HG03354 (cell line): ENCODE measurements around the gene EFCAB8.

Source experiments
- ATAC-seq: cut with Tn5 transposase; IDR thresholded peaks from one replicate; pipeline ENCODE4 v1.9.1; 2021; ENCODE audit warnings: mild to moderate bottlenecking; ENCODE audit not compliant: unreplicated experiment, poor library complexity, severe bottlenecking

EFCAB8 gene

DNA sequence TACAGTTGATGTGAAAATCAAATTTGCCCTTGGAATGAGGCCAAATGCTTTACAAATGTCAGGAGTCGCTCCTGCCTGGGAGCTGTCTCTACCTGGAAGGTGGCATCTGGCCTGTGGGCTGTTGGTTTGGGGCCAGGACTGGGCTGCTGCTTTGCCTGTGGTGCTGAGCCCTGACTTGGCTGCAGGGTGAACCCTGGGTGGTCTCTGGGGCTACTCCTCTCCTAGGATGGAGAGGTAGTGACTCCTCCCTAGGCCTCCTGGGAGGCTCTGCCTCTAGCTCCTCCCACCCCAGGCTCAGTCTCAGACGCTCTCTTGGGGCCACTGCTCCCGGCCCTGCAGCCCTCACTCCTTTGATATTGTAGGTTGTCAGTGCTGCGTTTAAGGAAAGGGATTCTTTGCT, 47.5 kb downstream of the EFCAB8 start:
- no peak for ATAC-seq

DNA sequence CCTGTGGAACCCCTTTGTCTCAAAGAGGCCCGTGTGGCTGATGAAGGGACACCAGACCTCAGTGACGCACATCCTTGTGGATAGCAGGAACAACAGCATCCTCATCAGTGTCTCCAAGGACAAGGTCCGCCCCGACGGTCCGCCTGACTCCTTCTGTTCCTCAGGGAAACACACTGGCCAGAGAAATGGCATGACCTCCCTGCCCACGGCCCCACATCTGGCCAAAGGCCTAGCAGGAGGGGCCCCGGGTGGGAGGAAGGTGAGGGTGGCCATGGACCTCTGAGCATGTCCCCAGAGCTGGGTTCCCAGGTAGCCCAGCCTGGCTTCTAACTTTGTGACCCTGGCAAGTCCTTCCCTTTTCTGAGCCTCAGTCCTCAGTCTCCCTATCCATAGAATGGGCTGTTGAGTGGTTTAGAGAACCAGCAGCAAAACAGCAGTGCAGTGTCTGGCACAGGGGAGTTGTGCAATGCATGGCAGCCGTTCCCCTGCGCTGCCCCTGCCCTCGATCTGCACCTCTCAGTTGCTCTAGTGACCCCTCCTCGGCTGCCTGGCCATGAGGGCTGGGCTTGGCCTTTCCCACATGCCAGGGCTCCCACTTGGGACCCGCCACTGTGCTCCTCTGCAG, 48.3 kb downstream of the EFCAB8 start:
- ATAC-seq, result no peak

DNA sequence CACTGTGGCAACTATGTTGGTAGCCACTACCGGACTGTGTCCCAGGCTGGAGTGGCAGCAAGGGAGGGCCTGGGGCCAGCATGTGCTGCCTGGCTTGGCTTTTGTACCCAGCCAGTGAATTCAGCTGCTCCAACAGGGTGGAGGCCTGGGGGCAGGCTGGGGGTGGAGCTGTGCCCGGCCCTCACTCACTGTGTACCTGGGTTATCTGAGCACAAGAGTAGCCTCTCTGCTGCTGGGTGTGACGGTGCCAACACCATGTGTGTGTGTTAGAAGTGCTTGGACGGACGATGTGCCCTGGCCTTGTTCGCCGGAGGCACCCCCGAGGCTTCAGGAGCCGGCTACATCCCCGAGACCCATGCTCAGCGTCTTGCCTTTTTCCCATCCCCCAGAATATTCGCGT, 49.2 kb downstream of the EFCAB8 start:
- no peak for ATAC-seq

DNA sequence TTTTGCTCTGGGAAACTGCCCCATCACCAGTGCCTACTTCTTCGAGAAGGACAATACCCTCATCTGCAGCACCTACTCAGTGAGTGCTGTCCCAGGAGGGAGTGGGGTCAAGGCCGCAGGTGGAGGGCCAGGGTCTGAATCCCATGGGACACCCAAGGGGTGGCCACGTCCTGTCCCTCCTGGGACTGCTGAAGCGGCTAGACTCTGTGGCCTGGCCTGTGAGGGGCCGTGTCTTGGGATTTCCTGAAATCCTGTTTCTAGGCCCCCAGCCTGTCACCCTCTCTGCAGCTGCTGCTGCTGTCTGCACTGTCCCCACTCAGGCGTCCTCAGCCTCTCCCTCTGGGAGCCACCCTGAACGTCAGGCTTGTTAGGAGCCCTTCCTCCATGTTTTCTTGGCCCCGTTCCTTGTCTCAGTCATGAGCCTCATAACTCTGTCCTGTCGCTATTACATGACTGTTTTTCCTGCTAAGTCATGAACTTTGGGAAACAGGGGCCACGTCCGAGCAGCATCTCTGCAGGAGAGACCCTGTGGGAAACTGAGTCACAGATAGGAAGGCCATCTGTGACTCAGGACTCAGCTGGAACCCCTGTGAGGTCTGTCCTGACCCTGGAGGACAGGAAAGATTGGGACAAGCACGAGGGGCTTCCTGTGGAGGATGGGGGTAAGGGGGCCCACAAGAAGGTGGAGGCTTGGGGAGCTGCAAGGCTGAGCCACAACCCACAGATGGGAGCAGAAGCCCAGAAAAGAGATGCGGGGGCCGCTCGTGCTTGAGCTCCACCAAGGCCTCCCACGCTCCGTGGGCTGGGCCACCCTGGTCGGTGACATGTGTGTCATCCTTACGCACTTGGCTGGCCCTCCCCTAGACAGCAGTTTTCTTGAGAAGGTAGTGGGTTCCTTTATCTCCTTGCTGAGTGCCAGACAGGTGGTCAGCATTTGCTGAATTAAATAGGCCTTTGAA, 49.9 kb downstream of the EFCAB8 start:
- ATAC-seq, result no peak

DNA sequence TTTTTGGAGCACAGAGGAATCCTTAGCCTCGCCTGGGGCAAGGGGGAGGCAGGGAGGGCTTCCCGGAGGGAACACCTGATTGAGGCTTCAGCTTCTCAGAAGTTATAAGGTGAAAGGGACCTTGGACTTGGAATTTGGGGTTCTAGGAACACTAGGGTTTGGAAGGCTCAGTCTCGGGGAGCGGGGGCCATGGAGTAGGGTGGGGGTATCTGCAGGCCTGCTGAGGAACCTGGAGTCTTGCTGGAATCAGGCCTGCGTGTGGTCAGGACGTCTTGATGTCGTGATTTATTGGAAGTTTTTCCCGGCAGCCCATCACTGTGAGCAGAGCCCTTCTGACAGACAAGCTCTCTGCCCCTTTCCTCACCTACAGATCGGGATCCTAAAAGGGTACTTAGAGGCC, 50.7 kb downstream of the EFCAB8 start:
- no peak for ATAC-seq

DNA sequence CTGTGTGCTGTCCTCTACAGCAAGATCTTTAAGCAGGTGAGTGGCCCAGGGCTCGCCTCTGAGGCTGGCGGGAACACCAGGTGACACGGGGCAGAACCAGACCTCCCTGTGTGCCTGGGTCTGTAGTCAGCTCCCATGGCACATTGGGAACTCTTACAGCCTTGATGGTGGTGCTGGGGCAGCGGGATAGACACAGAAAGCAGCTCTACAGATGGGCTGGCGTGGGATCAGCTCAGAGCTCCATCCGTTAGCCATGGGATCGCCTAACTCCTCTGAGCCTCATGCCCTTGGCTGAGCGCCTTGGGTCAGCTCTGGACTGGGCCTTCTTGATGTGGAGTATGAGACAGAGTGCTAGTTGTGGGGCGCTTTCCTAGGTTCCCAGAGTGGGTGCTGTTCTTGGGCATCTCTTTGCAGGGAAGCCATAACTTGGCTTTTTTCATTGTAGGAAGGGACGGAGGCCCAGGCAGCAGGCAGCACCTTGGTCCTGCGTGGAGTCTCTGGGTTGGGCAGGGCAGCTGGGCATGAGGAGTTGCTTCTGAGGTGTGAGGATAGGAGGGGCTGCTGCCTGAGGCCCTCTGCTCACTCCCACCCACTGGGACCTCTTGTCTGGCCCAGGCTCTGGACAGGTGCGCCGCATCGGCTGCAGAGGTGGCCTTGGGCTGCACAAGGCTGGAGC, 51.3 kb downstream of the EFCAB8 start:
- no peak for ATAC-seq

DNA sequence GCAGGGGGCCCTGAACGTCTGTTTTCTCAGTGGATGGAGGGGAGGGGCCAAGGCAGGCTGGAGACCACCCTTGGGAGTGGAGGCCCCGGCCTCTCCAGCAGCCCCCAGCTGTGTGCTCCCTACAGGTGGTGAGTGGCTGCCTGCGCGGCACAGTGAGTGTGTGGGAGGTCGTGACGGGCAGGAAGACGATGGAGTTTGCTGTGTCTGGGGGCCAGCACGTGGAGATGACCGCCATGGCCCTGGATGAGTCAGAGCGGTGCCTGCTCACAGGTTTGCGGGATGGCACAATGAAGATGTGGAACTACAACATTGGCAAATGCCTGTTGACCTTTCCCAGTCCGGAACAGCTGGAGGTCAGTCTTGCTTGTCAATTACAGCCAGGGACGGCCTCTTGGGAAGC, 52.6 kb downstream of the EFCAB8 start:
- no peak for ATAC-seq

DNA sequence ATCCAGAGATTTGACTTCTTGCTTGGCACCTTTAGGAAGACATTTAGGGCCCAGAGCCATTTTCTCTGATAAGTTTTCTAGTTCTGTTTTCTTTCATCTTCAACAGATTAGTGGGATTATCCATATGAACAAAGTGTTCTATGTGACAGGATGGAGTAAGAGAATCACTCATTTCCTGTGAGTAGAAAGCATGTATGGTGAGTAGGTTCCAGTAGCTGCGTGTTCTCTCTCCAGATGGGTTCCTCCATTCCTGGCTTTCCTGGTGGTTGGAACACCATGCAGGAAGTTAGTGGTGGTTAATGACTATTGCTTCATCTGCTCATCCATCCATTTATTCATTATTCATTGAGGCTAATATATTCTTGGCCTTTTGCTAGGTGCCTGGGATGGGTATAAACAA, 54.0 kb downstream of the EFCAB8 start:
- no peak for ATAC-seq

DNA sequence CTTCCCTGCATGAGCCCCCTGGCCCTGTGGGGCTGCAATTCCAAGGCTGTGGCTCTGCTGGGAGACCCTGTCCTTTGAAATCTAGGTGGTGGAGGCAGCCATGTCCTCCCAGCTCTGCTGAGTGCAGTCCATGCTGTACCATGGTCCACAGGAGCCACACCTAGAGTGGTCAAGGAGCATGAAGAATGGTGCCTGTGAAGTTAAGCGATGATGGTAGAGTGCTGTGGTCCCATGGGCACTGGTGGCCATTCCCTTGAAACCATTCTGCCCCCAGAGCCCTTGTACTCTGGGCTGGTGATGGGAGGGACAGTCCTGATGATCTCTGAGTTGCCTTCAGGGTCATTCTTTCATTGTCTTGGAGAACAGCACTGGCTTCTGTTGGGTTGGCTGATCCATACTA, 55.3 kb downstream of the EFCAB8 start:
- ATAC-seq, result no peak

DNA sequence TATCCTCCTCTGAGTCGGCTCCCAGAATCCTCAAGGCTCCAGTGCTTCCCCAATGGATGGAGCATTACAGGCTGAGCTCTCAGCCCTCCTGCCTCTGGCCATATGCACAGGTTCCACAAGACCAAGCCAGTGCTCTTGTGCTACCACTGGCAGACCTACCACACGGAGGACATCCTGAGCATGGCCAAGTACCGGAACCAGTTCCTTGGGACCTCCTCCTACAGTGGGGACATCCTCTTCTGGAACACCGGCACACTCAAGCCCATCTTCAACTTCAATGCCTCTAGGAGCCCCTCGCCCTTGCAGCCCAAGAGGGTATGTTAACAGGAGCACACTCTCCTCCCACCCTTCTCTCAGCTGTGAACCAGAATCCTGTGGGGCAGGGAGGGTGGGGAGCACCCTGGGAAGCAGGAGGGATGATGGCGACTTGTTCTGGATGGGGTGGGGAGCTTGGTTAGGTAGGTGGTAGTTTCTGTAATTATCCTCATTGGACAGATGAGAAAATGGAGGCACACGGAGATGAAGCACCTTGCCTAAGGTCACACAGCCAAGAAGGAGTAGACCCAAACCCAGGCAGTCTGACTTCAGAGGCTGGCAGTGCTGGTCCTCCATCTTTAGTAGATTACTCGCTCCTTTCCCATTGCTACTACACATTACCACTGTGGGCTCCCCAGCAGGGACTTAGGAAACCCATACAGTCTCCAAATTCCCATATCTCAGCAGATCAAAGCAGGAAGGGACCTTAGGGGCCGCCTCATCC, 58.6 kb downstream of the EFCAB8 start:
- ATAC-seq, result no peak

DNA sequence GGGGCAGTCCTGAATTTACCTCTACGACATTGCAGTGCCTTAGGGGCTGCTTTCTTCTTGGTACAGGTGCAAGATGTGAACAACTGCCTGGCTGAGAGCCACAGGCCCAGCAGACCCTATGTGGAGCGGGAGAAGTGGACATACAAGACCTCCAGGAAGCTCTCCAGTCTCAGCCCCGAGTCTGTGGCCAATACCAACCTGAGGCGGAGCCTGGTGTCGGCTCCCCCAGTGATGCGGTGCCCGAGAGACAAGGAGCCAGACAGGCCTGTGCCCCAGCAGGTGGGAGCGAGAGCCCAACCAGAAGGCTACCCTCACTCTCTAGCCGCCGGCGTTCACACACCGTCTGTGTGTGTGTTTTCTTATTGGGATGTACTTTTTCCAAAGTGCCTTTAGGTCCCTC, 59.6 kb downstream of the EFCAB8 start:
- ATAC-seq, result no peak

DNA sequence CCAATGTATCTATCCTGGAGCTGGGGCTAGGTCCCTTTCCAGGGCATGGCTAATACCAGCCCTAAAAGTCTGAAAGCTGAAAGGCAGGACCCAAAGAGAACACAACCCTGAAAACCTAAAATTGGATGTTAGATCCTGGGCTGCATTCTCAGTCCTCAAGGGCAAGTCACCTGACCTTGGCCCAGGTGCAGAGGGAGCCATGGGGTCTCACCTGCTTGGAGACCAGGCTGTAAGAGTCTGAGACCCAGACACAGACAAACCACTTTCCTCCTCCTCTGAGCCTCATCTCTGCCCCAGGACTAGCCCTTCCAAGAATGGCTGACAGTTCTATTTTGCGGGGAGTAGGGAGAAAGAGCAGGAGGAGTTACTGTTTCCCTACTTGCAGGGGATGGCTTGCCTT, 60.0 kb downstream of the EFCAB8 start:
- no peak for ATAC-seq

DNA sequence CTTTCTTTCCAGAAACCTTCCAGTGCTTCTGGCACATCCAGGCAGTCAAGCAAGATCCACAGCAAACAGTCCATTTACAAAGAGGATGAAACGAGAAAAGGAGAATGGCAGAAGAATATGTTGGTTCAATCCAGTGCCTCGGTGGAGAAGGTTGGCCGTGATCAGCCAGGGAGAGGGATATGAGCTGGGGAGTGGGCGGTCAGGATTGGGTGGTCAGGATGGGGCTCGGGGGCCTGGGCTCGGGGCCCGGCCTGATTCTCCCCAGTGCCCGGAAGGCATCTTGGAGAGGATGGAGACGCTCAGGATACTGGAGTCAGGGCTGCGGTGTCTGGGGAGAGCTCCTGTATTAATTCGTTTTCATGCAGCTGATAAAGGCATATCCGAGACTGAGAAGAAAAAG, 61.3 kb downstream of the EFCAB8 start:
- ATAC-seq, result no peak

DNA sequence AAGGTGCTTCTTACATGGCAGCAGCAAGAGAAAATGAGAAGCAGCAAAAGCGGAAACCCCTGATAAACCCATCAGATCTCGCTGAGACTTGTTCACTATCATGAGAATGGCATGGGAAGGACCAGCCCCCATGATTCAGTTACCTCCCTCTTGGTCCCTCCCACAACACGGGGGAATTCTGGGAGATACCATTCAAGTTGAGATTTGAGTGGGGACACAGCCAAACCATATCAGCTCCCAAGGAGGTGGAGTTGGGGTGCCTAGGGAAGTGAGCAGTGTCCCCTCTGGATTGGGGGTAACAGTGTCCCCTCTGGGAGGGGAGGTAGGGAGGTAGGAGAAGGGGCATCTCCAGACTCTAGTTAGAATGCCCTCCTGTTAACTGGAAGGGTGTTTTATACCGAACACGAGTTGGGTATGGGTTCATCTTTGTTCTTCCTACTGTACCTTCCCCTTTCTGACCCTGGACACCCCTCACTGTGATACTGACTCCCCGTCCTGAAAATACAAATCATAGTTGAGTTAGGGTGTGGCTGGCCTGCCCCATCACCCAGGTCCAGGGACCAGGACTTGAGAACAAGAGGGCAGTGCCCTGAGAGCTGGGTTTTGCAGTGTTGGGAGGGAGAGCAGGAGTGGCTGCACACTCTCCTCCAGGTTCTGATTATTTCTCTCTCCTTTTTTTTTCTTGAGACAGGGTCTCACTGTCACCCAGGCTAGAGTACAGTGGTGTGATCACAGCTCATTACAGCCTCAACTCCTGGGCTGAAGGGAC, 62.0 kb downstream of the EFCAB8 start:
- ATAC-seq, result no peak

DNA sequence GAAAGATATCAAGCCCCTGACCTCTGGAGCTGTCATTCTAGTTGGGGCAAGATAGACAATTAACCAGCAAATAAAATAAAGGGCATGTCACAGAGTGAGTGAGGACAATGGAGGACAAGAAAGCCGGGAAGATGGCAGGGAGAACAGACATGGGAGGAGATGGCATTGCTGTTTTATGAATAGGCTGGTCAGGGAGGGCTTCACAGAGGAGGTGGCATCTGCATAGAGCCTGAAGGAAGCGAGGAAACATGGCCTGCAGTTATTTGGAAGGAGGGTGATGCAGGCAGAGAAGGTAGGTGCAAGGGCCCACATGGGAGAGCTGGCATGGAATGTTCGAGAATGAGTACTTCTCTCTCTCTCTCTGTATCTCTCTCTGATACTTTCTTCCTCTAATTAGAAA, 63.7 kb downstream of the EFCAB8 start:
- no peak for ATAC-seq

DNA sequence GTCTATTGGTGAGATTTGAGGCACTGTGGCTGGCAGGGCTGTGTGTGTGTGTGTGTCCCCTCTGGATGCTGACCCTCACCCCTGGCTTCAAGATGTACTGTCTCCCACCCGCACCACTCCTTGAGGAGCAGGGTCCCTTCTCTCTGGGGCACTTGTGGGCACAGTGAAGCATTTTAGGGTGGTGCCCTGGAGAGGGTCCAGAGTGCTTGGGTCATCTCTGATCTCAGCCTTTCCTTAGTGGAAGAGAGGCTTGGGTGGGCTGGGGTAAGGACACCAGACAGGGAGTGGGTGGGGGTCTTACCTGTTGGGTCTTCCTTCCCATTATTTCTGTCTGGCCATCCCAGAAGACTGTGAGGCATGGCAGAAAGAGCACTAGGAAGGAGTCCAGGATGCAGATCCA, 66.1 kb downstream of the EFCAB8 start:
- ATAC-seq, result no peak

DNA sequence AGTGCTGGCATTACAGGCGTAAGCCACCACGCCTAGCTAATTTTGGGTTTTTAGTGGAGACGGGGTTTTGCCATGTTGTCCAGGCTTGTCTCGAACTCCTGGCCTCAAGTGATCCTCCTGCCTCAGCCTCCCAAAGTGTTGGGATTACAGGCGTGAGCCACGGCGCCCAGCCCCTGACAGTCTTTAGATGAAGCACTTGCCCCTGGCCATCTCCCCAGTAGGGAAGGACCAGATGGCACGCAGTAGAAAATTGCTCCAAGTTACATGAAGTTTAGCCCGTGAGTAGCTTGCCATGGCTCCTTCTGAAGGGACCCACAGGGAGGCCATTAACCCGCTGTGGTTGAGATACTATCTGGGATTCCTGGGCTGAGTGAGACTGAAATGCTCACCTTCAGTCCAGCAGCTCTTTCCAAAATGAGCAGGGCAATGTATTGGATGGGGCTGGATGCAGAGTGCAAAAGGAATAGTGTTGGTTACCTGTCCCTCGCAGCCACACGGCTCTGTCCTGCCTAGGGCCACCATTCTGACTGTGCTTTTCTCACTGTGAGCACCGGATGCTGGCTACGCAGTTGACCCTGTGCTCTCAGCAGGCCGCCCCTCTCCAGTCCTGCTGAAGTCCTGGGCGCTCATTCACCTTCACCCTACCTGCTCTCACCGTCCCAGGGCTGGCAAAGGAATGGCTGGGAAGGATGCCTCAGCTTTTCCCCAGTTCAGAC, 66.9 kb downstream of the EFCAB8 start:
- ATAC-seq, result no peak

DNA sequence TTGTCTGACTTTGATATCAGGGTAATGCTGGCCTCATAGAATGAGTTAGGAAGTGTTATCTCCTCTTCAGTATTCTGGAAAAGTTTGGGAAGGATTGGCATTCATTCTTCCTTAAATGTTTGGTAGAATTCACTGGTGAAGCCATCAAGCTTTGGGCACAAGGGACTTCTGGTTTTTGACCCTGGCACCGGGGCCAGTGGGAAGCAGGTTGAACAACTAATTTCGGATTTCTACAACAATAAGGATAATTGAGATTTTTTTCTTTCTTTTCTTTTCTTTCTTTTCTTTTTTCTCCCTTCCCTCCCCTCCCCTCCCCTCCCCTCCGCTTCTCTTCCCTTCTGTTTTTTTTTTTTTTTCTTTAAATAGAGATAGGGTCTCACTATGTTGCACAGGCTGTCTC, 70.4 kb downstream of the EFCAB8 start:
- ATAC-seq, result no peak

DNA sequence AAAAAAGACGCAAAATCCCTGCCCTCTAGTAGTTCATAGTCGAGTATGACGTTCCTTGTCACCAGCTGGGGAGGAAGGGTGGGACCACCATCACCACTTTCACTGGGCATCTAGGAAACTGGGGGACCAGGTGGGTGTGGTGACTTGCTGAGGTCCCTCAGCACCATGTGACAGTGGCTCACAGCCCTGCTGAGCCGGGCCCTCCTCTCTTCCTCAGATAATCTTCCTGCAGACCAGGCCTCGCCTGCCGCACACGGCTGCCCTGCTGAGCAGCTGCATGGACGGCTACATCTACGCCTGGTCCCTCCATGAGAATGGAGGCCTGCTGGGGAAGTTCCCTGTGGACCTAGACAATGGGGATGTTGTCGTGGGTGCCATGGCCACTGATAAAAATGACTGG, 71.5 kb downstream of the EFCAB8 start:
- no peak for ATAC-seq
